VCaP (cell line): ENCODE results near the gene DAND5.

ENCODE experiments used
- H3K27ac ChIP-seq: fragments of 450-650 bp; 2 replicates; pipeline ENCODE4 v1.5.1; 2017
- CTCF ChIP-seq: fragments of 450-650 bp; conservative IDR thresholded peaks from 2 replicates; pipeline ENCODE4 v1.5.1; 2017; ENCODE audit warnings: mild to moderate bottlenecking, moderate library complexity

The DAND5 gene

GRCh38 chr19:13015361-13016223 is 46.2 kb downstream of the DAND5 start:
- H3K27ac ChIP-seq = peak overlapping the region; percentile 100
- TF ChIP-seq CTCF = no peak

- H3K27ac ChIP-seq = peak overlapping the region; percentile 100
- TF ChIP-seq CTCF = no peak
Observed at GRCh38 chr19:13016245-13016627, 46.9 kb downstream of the DAND5 start.

- H3K27ac ChIP-seq = peak overlapping the region; percentile 100
- TF ChIP-seq CTCF = no peak
Observed at GRCh38 chr19:13016628-13017305, 47.4 kb downstream of the DAND5 start.

GRCh38 chr19:13017306-13018034 is 48.1 kb downstream of the DAND5 start:
- peak overlapping the region; percentile 100 for H3K27ac ChIP-seq
- no peak for TF ChIP-seq CTCF

GRCh38 chr19:13018035-13018914 is 48.9 kb downstream of the DAND5 start:
- peak overlapping the region; percentile 100 for H3K27ac ChIP-seq
- TF ChIP-seq CTCF = no peak

GRCh38 chr19:13019332-13019731 is 50.0 kb downstream of the DAND5 start:
- peak overlapping the region; percentile 100 for H3K27ac ChIP-seq
- no peak for TF ChIP-seq CTCF
